Uterus (tissue), 4 donors: ENCODE measurements around the gene RUVBL2. TPM values are rescaled to one million over a fixed set of nuclear protein-coding genes. Genes with fewer than 3 reads are reported as not detected.
"Not testable (repeated sequence)": the region's sequence is repeated elsewhere in the genome, so short reads cannot be mapped to it uniquely, and the experiment has no call there.

Experiments used
- DNase-seq, 2 donors: peaks; one replicate each; pipeline ENCODE4 v3.0.0-alpha.2; 2019 to 2020
- H3K27ac ChIP-seq, 2 donors: fragments of 200-600 bp; sonication (generic); 1 replicate in 1 of 2; 2 replicates in 1 of 2; pipeline ENCODE4 v1.5.1; 2016 to 2018
- H3K27me3 ChIP-seq, 2 donors: fragments of 200-600 bp; sonication (generic); one replicate each; pipeline ENCODE4 v1.5.1; 2018 to 2019; ENCODE audit warnings: control low read depth in 1 of 2
- H3K36me3 ChIP-seq, 2 donors: fragments of 200-600 bp; sonication (generic); one replicate each; pipeline ENCODE4 v1.5.1; 2019; ENCODE audit warnings: control low read depth in 1 of 2
- H3K4me1 ChIP-seq, 2 donors: fragments of 200-600 bp; sonication (generic); one replicate each; pipeline ENCODE4 v1.5.1; 2018 to 2019; ENCODE audit warnings: control low read depth in 1 of 2
- H3K4me3 ChIP-seq, 2 donors: fragments of 200-600 bp; sonication (generic); 1 replicate in 1 of 2; 2 replicates in 1 of 2; pipeline ENCODE4 v1.5.1; 2018 to 2019; ENCODE audit warnings: mild to moderate bottlenecking in 1 of 2
- H3K9me3 ChIP-seq, 2 donors: fragments of 200-600 bp; sonication (generic); one replicate each; pipeline ENCODE4 v1.5.1; 2019; ENCODE audit warnings: control low read depth in 1 of 2
- CTCF ChIP-seq, 4 experiments: fragments of 200-600 bp in 2 of 4; fragments of 450-650 bp in 2 of 4; sonication (generic) in 2 of 4; IDR thresholded peaks; one replicate each; pipeline ENCODE4 v1.5.1; 2016 to 2019; ENCODE audit warnings: antibody characterized with exemption in 4 of 4, mild to moderate bottlenecking in 2 of 4, moderate library complexity in 1 of 4
- POLR2A ChIP-seq, 2 donors: fragments of 450-650 bp; IDR thresholded peaks; one replicate each; pipeline ENCODE4 v1.6.1; 2016; ENCODE audit warnings: antibody characterized with exemption in 2 of 2, mild to moderate bottlenecking in 1 of 2, moderate library complexity in 1 of 2
- intact Hi-C: fragments of 100-400 bp; cut with DNase I; formaldehyde crosslinking; loops from one replicate; pipeline ENCODE4 v1.15.1; 2023; ENCODE audit warnings: low total_unique reads
- total RNA-seq, 4 donors: library from RNA; depleted of rRNA in 3 of 4; stranded (reverse); fragments of >200 nt in 3 of 4; gene quantifications; one replicate each; pipeline versions ENCODE4 v1.1.0 to v1.2.4, GENCODE V29; 2014 to 2023
- donor health status: DM: yes; HTN: yes; CAD: no.

RUVBL2 gene
- total RNA-seq, 4 donors from 2014 or later, result 51.9 to 109 (median 77.7) TPM

DNA sequence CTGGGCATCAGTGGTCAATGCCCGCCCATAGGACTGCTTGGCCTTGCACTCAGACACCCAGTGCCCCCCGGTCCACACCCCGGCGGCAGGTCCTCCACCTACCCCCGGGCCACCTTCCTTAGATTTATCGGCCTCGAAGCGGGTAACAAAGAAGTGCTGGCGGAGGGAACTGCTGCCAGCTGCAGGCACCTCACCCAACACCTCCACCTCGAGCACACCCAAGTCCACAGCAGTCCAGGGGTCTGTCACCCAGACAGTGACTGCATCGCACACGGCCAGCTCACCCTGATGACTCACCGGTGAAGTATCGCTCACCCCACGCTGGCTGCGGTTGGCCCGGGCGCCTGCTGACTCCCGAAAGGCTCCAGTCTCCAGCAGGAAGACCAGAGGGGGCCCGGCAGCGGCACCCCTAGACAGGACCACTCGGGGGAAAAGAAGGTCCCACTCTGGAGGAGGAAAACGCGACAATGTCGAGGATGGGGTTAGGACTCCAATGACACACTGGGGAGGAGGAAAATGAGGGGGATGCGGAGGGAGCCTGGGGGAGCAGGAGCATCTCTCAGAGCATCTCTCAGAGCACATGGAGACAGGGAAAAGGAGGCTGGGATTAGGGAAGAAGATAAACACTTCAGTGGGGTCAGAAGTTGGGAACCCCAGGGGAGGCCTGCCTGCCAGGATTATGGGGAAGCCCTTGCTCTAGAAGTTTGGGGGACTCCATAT, 45.0 kb downstream of the RUVBL2 start:
- DNase-seq, H3K27me3 ChIP-seq, H3K27ac ChIP-seq, intact Hi-C loops, H3K36me3 ChIP-seq, H3K4me3 ChIP-seq, H3K9me3 ChIP-seq, H3K4me1 ChIP-seq: not testable (repeated sequence)

DNA sequence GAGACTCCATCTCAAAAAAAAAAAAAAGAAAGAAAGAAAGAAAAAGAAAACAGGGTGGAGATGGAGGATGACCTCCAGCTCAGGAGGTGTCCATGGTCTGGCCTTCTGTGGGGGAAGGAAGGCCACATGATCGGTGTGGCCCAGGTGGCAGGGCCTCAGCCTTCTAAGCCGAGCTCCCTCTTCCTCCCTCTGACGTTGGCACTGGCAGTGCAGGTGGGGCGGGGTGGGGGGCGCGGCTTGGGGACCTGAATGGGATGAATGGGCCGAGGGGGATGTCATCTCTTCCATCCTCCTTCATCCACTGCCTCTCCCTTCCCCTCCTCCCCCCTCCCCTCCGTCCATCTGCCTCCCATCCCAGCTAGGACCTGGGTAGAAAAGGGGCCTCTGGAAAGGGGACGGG, 46.0 kb downstream of the RUVBL2 start:
- H3K27me3 ChIP-seq, H3K36me3 ChIP-seq, H3K27ac ChIP-seq, H3K9me3 ChIP-seq, H3K4me3 ChIP-seq, H3K4me1 ChIP-seq, intact Hi-C loops, DNase-seq: not testable (repeated sequence)

GRCh38 chr19:49042177-49042576, 48.5 kb downstream of the RUVBL2 start:
- TF ChIP-seq POLR2A (IDR thresholded peaks at IDR 0.05) (no peak), CTCF (IDR thresholded peaks at IDR 0.05) (no peak)
- Histone ChIP-seq H3K27me3 (no peaks in the 10 kb centered on the region), H3K36me3 (no peaks in the 10 kb centered on the region), H3K9me3 (no peaks in the 10 kb centered on the region), H3K4me1 (no peaks in the 10 kb centered on the region), H3K27ac (no peak overlapping the region), H3K4me3 (no peak overlapping the region)
- intact Hi-C loops, result no loop called here
- no peak for DNase-seq

GRCh38 chr19:49042666-49043065, 49.0 kb downstream of the RUVBL2 start:
- DNase-seq, H3K4me1 ChIP-seq, H3K36me3 ChIP-seq, H3K27me3 ChIP-seq, H3K27ac ChIP-seq, intact Hi-C loops, H3K4me3 ChIP-seq, H3K9me3 ChIP-seq: not testable (repeated sequence)

DNA sequence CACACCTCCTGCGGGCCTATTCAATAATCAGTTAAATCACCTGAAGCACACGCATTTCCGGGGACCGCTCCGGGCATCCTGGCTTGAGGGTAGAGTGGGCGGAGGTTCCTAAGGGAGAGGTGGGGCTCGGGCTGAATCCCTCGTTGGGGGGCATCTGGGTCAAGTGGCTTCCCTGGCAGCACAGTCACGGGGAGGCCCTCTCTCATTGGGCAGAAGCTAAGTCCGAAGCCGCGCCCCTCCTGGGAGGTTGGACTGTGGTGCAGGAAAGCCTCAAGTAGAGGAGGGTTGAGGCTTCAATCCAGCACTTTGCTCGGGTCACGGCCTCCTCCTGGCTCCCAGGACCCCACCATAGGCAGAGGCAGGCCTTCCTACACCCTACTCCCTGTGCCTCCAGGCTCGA, 49.9 kb downstream of the RUVBL2 start, which contains the start of gene CGB5:
CGB5 (plus strand) TSS at position 301 of the 400 bp plus-strand sequence. CDS start 362 bp downstream, outside the sequence.
- H3K9me3 ChIP-seq, H3K27ac ChIP-seq, intact Hi-C loops, H3K4me1 ChIP-seq, H3K4me3 ChIP-seq, H3K27me3 ChIP-seq, H3K36me3 ChIP-seq, DNase-seq: not testable (repeated sequence)

- H3K4me3 ChIP-seq, H3K27me3 ChIP-seq, H3K9me3 ChIP-seq, H3K4me1 ChIP-seq, DNase-seq, H3K27ac ChIP-seq, intact Hi-C loops, H3K36me3 ChIP-seq: not testable (repeated sequence)
Observed at GRCh38 chr19:49049011-49049410, 55.3 kb downstream of the RUVBL2 start, which contains the start of gene CGB8. Gene CGB8 (minus strand): TSS chr19:49049111. CDS start chr19:49048739, 372 bp downstream.

- H3K27me3 ChIP-seq, intact Hi-C loops: not testable (repeated sequence)
Observed at GRCh38 chr19:49049834-49050233, 56.1 kb downstream of the RUVBL2 start.

GRCh38 chr19:49050376-49051033, 56.8 kb downstream of the RUVBL2 start:
- H3K9me3 ChIP-seq, H3K27me3 ChIP-seq, intact Hi-C loops, H3K4me3 ChIP-seq, H3K4me1 ChIP-seq, DNase-seq, H3K36me3 ChIP-seq, H3K27ac ChIP-seq: not testable (repeated sequence)

More at GRCh38 chr19:49049834-49050233, 56.1 kb downstream of the RUVBL2 start:
- H3K27ac ChIP-seq, DNase-seq, H3K4me3 ChIP-seq, H3K9me3 ChIP-seq, H3K4me1 ChIP-seq, H3K36me3 ChIP-seq: not testable (repeated sequence)
